22Rv1 (cell line): ENCODE measurements around the gene APBA3.

Source experiments
- CTCF ChIP-seq: fragments of 450-650 bp; IDR thresholded peaks from 2 replicates; pipeline ENCODE4 v1.5.1; 2017; ENCODE audit warnings: mild to moderate bottlenecking
- ZFX ChIP-seq: fragments of 450-650 bp; IDR thresholded peaks from 2 replicates; pipeline ENCODE4 v1.6.1; 2017; ENCODE audit warnings: antibody characterized with exemption, borderline replicate concordance

GRCh38 chr19:3762130-3762473 lies 610 bp upstream of the APBA3 start:
- TF ChIP-seq CTCF (no peak), ZFX (no peak)
